ENCODE data around the gene TOMM40.
"Not testable (repeated sequence)": the region's sequence is repeated elsewhere in the genome, so short reads cannot be mapped to it uniquely, and the experiment has no call there.

Gene TOMM40

DNA sequence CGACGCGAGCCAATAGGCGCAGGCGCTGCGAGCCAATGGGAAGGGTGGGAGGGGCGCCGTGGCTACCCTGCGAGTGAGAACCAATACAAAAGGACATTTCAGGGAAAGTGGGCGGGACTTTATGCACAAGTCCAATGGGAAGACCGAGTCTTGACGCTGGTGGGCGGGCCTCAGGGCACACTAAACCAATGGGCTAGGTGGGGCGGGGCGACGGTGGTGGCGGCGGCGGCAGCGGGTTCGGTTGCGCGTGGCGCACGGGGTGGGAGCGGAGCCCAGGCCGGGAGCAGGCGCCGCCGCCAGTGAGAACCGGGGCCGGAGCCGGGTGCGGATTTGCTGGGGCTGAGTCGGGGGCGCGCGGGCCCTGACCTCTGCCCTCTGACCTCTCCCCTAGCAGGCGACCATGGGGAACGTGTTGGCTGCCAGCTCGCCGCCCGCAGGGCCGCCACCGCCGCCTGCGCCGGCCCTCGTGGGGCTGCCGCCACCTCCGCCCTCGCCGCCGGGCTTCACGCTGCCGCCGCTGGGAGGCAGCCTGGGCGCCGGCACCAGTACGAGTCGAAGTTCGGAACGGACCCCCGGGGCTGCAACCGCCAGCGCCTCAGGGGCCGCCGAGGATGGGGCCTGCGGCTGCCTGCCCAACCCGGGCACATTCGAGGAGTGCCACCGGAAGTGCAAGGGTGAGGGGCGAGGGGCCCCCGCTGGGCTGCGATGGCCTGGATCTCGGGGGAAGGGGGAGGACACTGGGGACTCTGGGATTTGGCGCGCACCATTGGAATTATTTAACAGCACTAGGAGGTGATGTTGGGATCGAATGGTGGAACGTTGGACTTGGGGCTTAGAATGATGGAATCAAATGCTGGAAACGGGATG is at the start of gene TOMM40:
TOMM40 (plus strand) TSS at position 239 of the 867 bp plus-strand sequence; CDS start at position 401, 162 bp downstream.
- peak; percentile 100 for DNase-seq

DNA sequence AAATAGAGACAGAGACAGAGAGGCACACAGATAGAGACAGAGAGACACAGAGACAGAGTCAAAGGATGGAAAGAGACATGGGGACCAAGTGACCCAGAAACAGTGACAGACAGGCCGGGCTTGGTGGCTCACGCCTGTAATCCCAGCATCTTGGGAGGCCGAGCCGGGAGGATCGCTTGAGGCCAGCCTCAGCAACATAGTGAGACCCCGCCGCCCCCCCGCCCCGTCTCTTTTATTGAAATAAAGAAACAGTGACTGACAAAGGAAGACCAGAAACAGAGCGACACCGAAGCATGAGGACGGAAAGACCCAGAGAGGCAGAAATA is 45.8 kb upstream of the TOMM40 start:
- no peak for DNase-seq

DNA sequence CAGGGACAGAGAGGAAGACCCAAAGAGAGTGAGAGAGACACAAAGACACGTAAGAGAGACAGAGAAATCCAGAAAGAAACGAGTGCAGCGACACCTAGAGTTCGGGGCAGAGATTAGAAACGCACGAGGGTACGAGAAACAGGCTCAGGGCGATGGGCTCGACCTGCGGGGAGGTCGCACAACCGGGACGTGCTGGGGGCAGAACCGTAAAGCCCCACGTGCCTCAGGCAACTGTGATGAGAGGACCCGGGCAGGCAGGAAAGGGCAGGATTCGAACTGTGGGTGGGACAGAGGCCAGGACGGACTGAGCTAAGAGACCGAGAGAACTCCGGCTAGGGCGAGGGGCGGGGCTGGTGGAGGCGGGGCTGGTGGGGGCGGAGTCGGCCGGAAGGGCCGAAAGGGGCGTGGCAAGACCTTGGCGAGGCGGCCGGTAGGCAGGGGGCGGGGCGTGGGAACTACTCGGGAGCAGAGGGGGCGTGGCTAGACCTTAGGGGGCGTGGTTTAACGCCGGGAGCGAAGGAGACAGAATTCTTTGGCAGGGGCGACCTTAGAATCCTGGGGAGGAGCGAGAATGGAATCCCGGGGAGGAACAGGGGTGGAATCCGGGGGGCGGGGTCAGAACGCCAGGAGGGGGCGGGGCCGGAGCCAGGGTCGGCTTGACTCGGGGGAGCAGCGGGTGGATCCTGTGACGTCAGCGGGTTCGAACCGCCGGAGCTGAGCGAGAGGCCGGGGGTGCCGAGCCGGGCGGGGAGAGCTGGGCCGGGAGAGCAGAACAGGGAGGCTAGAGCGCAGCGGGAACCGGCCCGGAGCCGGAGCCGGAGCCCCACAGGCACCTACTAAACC is 45.2 kb upstream of the TOMM40 start, which contains the start of gene NECTIN2:
NECTIN2 (plus strand) TSS at position 686 of the 843 bp plus-strand sequence. CDS start 229 bp downstream, outside the sequence.
- peak; percentile 86 for DNase-seq

DNA sequence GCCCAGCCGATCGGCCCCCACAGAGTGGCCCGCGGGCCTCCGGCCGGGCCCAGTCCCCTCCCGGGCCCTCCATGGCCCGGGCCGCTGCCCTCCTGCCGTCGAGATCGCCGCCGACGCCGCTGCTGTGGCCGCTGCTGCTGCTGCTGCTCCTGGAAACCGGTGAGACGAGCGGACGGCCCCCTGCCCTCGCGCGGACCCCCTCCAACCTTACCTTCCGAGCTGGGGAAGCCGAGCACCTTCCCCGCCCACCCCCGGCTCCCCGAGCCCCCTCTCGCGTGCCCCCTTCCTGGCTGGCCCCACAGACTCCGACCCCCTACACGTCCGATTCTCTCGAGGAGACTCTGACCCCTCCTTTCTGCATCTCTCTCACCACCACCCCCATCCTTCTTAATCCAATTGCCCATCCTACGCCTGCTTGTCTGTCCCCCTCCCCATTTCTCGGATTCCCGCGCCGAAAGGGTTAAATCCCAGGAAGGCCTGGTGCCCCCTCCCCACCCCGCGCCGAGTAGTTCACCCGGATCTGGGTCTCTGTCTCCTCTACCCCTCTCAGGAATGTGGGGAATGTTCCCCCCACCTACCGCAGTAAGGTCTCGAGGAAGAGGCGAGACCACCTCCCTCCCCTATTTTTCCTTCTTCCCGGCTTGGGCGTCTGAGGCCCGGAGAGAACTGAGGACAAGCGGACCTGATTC is 44.5 kb upstream of the TOMM40 start:
- peak; percentile 5 for DNase-seq

DNA sequence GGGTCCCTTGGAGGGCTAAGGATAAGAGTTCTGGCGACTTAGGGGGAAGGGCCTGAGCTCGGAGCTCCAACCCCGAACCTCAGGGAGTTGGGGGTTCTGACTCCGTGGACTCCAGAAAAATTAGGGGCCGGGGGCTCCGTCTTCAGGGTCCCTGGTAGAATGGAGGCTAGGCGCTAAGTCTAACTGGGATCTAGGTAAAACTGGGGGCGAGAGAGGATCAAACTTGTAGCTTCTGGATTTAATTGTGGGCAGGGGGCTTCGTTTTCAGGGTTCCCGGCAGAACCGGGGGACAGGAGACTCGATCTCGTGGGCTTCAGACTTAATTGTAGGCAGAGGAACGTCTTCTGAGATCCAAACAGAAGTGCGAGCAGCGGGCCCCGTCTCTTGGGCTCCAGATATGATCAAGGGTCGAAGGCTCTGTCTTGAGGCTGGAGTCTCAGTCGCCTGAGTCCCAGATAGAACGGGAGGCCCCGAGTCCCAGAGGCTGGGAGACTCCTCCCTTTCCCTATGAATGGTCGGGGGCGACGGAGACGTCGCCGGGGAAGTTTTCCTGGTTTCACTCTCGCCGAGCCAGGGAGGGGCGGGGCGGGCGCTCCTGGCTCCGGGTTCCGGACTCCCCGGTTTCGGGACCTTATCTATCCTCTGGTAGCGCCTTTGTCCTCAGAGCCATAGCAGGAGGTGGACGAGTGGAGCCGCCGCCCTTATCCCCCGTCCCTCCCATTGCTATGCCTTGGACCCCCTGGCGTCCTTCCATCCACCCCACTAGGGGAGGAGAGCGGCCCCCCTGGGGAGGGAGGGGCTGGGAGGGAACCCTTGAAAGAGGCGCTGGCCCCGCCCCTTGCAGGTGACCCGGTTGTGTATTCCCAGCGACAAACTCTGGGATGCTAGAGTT is 43.7 kb upstream of the TOMM40 start:
- DNase-seq, result peak; percentile 41

DNA sequence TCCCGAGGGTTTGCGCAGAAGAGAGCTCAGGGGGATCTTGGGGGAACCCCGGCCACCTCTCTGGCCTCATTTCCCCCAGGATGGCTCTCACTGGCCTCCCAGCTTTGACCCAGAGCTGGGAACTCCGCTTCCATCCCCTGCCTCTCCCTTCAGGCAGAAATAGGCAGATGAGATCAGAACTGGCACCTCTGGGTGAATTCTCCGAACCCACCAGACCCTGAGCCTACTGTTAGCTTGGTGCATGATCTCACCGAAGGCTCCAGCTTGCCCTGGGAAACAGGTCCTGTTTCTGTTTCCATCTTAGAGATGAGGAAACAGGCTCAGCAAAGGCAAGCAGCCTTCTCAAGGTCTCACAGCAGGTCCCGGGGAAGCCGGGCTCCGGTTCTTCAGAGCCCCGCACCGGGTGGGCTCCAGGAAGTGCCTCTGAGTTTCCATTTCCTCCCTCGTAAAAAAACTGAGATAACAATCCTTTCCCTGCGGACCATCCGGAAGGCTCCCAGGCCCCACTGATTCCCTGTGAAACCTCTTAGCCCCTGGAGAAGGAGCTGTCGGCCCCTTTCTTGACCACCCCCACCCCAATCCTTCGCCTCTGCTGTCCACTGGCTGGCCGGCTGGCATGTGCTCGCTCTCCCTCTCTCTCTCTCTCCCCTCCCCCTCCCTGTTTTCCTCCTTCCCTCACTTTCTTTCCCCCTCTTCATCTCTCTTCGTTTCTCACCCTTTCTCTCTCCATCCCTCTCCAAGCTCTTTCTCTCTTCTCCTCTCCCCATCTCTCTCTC is 42.8 kb upstream of the TOMM40 start:
- DNase-seq, result no peak

DNA sequence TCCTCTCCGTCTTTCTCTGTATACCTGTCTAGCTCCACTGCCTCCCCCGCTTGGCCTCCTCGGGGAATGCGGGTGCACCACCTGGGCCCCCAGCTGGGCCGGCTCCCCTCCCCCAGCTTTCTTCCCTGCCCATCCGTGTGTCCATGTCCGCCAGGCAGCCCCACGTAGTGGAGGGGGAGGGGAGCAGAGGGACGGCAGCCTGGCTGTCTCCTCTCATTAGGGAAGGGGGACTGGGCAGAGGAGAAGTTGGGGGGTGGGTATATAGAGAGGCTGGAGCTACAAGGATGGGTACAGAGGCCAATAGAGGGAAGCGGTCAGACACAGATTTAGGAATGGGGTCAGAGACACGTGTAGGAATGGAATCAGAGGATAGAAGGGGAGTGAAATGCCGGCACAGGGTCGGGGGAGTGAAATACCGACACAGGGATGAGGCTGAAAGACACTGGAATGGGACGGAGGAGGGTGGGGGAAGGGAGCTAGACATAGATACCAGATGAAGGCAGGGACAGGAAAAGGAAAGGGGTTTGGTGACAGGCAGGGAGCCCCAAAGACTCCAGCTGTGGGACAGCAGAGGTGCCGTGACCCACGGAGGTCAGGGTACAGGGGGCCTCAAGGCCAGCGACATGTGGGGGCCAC is 42.1 kb upstream of the TOMM40 start:
- DNase-seq, result no peak

DNA sequence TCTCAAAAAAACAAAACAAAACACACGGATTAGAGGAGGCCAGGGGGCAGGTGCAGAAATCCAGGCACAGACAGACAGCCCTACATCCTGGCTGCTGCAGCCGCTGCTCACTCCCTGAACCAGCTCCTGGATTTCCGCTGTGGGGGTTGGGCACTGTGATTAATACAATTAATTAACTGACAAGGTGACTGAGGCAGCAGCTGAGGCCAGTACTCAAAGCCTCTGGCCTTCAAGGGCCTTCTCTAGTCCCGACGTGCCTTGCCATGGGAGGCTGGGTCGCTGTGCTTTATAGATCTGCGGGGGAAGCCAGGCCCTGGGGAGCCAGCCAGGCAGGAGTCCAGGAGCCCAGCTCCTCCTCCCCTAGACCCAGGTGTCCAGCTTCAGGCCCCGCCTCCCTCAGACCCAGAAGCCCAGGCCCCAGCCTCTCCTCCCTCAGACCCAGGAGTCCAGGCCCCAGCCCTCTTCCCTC is 40.4 kb upstream of the TOMM40 start:
- peak; percentile 10 for DNase-seq

DNA sequence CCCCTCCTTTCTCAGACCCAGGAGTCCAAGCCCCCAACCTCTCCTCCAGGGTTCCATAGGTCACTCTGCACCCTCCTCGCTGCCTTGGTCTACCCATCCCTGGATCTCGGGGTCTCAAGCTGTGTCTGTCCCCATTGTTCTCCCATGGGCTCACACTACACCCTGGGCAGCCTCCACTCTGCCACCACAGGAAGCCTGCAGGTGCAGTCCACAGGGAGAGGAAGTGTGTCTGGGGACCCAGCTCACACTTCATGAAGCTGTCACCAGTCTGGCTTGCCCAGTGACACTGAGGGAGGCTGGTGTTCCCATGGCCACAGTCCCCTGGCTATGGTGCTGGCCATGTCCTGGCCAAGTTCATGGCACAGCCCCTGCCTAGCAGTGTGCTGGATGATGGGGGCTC is 39.6 kb upstream of the TOMM40 start:
- DNase-seq, result peak; percentile 52

DNA sequence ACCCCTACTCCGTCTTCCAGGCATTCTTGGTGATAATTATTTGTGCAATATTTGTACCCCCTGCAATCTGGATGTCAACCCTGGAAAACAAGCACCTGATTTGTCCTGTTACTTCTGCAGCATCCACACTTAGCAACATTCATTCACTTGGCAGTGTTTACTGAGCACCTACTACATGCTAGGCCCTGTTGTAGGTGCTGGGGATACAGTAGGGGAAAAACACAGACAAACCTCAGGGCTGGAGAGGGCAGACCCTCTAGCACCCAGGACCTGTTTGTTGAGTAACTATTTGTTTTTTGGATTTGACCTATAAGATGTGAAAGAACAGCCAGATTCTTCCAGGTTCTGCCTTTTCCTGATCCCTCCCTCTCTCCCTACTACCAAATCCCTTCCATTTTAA is 35.4 kb upstream of the TOMM40 start:
- DNase-seq, result no peak

DNA sequence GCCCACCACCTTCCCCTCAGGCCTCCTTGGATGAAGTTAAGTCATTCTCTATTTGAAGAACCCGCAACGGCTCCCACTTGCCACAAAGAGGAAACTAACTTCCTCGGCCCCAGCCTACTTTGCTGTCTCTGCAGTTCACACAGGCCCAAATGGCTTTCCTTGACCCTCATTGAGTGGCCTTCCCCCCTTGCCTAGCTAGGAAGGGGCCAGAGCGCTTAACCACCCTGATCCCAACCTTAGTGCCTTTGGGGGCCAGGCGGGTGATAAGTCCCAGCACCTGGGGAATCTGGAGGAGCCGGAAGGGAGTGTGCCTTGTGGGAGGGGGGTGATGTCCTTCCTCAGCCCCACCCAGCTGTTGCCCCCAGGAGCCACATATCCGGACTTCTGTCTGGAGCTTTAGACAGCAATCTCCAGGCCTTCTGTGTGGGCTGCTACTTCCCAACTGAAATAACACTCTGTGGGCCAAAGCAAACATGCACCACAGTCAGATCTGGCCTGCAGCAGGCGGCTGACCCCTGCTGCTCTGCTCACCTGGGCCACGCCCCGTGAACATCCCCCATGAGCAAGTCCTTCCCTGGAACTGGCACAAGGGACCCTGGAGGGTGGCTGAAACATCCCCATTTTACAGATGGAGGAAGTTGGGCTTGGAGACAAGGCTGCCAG is 34.5 kb upstream of the TOMM40 start:
- DNase-seq, result peak; percentile 26

DNA sequence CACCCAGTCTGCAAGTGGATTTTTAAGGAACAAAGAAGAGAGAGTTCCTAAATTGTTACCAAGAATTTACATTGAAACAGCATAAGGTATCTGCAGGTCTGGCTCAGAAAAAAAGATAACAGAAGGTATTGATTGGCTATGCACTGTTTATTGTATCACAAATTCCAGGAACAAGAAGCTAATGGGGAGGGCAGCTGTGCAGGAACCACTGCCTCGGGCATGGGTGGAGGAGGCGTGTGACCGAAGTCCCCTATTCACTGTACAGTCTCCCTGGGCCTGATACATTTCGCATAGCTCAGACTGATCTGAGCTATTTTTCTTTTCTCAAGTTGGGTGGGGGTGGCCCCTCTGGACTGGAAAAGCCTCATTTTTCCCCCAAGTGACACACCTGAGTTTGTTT is 33.2 kb upstream of the TOMM40 start:
- no peak for DNase-seq

DNA sequence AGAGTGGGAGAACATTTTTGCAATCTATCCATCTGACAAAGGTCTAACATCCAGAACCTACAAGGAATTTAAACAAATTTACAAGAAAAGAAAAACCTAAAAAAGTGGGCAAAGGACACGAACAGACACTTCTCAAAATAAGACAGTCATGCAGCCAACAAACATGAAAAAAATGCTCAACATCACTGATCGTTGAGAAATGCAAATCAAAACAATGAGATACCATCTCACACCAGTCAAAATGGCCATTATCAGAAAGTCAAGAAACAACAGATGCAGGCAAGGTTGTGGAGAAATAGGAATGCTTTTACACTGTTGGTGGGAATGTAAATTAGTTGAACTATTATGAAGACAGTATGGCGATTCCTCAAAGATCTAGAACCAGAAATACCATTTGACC is 29.5 kb upstream of the TOMM40 start:
- DNase-seq, result not testable (repeated sequence)

DNA sequence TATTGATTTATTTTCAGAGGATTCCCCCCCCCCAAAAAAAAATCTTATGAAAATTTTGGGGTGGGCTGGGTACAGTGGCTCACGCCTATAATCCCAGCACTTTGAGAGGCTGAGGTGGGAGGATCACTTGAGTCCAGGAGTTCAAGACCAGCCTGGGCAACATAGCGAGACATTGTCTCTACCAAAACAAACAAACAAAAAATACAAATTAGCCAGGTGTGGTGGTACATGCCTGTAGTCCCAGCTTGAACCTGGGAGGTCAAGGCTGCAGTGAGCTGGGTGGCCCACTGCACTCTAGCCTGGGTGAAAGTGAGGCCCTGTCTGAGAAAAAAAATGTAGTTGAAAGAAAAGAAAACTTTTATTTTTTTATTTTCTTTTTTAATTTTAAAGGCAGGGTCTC is 27.1 kb upstream of the TOMM40 start:
- no peak for DNase-seq

DNA sequence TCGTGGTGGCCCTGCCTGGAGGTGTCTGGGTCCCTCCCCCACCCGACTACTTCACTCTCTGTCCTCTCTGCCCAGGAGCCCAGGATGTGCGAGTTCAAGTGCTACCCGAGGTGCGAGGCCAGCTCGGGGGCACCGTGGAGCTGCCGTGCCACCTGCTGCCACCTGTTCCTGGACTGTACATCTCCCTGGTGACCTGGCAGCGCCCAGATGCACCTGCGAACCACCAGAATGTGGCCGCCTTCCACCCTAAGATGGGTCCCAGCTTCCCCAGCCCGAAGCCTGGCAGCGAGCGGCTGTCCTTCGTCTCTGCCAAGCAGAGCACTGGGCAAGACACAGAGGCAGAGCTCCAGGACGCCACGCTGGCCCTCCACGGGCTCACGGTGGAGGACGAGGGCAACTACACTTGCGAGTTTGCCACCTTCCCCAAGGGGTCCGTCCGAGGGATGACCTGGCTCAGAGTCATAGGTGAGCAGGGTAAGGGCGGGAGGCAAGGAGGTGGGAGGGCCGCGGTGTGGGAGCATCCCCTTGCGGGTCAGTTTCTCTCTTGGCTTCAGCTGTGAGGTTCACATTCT is 25.8 kb upstream of the TOMM40 start:
- DNase-seq, result no peak

DNA sequence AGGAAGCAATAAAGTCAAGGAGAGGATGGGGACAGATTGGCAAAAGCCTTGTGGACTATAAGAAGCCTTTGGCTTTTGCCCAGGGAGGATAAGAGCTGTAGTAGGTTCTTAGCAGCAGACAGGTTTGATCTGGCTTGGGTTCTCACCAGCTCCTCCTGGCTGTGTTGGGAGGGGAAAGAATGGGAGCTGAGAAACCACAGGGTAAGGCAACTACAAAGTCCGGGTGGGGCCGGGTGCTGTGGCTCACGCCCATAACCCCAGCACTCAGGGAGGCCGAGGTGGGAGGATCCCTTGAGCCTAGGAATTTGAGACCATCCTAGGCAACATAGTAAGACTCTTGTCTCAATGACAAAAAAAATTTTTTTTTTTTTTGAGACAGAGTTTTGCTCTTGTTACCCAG is 24.4 kb upstream of the TOMM40 start:
- no peak for DNase-seq

DNA sequence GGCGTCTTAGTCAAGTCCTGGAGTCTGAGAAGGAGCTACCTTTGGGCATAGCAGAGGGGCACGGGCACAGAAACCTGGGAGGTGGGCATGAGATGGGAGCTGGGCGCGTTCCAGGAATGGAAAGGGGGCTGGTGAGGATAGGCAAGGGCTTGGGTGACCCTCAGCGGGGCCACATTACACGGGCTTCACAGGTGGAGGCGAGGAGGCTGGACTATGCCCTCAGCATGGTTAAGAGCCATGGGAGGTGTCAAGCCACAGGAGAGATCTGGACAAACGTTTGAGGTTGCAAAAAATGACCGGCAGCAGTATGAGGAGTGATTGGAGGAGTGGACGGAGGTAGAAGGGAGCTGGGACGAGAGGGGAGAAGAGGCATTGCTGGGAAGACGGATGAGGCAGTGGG is 23.5 kb upstream of the TOMM40 start:
- DNase-seq, result no peak

DNA sequence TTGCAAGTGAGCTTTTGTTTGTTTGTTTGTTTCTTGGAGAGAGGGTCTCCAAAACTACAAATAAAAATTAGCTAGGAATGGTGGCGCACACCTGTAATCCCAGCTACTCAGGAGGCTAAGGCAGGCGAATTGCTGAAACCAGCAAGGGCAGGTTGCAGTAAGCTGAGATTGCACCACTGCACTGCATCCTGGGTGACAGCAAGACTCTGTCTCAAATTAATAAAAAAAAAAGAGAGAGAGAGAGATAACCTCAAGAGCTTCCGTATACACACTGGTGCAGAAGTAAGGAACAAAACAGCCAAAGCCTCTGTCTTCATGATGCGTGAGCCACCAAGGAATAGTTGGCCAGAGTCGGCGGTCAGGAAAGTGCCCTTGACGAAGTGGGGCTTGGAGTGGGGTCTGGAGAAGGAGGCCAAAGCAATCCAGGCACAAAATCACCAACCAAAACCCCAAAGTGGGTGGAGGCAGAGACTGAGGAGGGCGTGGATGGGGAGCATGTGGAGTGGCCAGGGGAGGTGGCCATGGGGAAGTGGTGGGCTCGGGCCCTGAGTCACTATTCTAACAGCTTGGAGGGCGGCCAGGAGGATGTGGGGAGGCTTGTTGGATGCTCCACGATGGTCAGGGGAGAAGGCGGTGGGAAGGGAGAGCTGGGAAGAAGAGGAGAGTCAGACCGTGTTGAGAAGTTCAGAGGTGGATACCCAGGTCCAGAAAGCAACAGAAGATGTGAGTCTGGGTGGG is 21.2 kb upstream of the TOMM40 start:
- DNase-seq, result no peak

DNA sequence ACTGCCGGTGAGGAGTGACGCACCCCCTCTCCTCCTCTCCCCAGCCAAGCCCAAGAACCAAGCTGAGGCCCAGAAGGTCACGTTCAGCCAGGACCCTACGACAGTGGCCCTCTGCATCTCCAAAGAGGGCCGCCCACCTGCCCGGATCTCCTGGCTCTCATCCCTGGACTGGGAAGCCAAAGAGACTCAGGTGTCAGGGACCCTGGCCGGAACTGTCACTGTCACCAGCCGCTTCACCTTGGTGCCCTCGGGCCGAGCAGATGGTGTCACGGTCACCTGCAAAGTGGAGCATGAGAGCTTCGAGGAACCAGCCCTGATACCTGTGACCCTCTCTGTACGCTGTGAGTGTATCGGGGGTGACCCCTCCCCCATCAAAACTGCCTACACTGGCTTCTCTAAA is 19.2 kb upstream of the TOMM40 start:
- DNase-seq, result no peak
